ENCODE results near the gene CPA2.
A peak's percentile ranks its signal among the peaks of the same experiment; 100 is the strongest.

CPA2 gene

GRCh38 chr7:130337410-130337971, 70.8 kb downstream of the CPA2 start:
- no peak overlapping the region for H3K4me3 ChIP-seq (ENCODE audit: low read length in 2 of 2)
- peak overlapping the region; percentile 71 for H2BK5ac ChIP-seq (ENCODE audit: low read length)
- peak overlapping the region; percentile 66 for H2BK12ac ChIP-seq (ENCODE audit: low read length)
- no peak overlapping the region for H2AFZ ChIP-seq (ENCODE audit: low read length)
- H4K91ac ChIP-seq (ENCODE audit: low read depth, low read length, poor library complexity): no peak overlapping the region
- H4K8ac ChIP-seq (ENCODE audit: low read depth, low read length): no peak overlapping the region
- no peaks in the 10 kb centered on the region for H3K79me1 ChIP-seq (ENCODE audit: low read depth, low read length)
- H3K4ac ChIP-seq (ENCODE audit: low read length): no peak overlapping the region
- peak overlapping the region; percentile 95 for H2BK15ac ChIP-seq (ENCODE audit: low read length)
- no CpG with 5 or more reads among the region's 6 CpGs for WGBS, 2 donors (ENCODE audit: extremely low coverage in 2 of 2, insufficient read length in 2 of 2, insufficient replicate concordance in 1 of 2)
- peak overlapping the region; percentile 44 for H2BK120ac ChIP-seq (ENCODE audit: low read depth, low read length)
- H3K36me3 ChIP-seq (replicated peaks in 1 of 2; ENCODE audit: control insufficient read depth in 2 of 2, insufficient read depth in 2 of 2, low read length in 2 of 2): no peaks in the 10 kb centered on the region
- no peaks in the 10 kb centered on the region for H3K27me3 ChIP-seq (ENCODE audit: control insufficient read depth in 3 of 3, insufficient read depth in 3 of 3, low read depth in 1 of 3, low read length in 3 of 3)
- no peak overlapping the region for H3K27ac ChIP-seq (replicated peaks; ENCODE audit: low read length)
- H3K14ac ChIP-seq (ENCODE audit: low read length): peak overlapping the region; percentile 76
- H3K4me2 ChIP-seq (ENCODE audit: insufficient read depth, low read length, poor library complexity, severe bottlenecking): no peak overlapping the region
- peak overlapping the region; percentile 5 for H3K23ac ChIP-seq (ENCODE audit: low read depth, low read length, poor library complexity)
- H2AK5ac ChIP-seq (ENCODE audit: low read depth, low read length): peak overlapping the region; percentile 95
- DNase-seq (ENCODE audit: low spot score): no peak
- H3K9ac ChIP-seq (ENCODE audit: low read depth, low read length, poor library complexity): no peak overlapping the region
- H3K18ac ChIP-seq (ENCODE audit: low read length): peak overlapping the region; percentile 55
- H3K4me1 ChIP-seq (ENCODE audit: control insufficient read depth in 2 of 2, insufficient read depth in 1 of 2, low read depth in 1 of 2, low read length in 2 of 2): peaks cover 0 to 2% of the 10 kb centered on the region in 2 donors
- H3K9me3 ChIP-seq (replicated peaks in 1 of 2; ENCODE audit: control insufficient read depth in 2 of 2, insufficient read depth in 1 of 2, low read depth in 1 of 2, low read length in 2 of 2): no peaks in the 10 kb centered on the region

- H4K8ac ChIP-seq (ENCODE audit: low read depth, low read length): no peak overlapping the region
- H3K4me2 ChIP-seq (ENCODE audit: insufficient read depth, low read length, poor library complexity, severe bottlenecking): no peak overlapping the region
- no peaks in the 10 kb centered on the region for H3K79me1 ChIP-seq (ENCODE audit: low read depth, low read length)
- no peak overlapping the region for H2BK12ac ChIP-seq (ENCODE audit: low read length)
- H3K27me3 ChIP-seq (ENCODE audit: control insufficient read depth in 3 of 3, insufficient read depth in 3 of 3, low read depth in 1 of 3, low read length in 3 of 3): no peaks in the 10 kb centered on the region
- H2BK15ac ChIP-seq (ENCODE audit: low read length): no peak overlapping the region
- no peak overlapping the region for H3K4me3 ChIP-seq (ENCODE audit: low read length in 2 of 2)
- H3K18ac ChIP-seq (ENCODE audit: low read length): no peak overlapping the region
- H3K14ac ChIP-seq (ENCODE audit: low read length): no peak overlapping the region
- no CpG with 5 or more reads among the region's 3 CpGs for WGBS, 2 donors (ENCODE audit: extremely low coverage in 2 of 2, insufficient read length in 2 of 2, insufficient replicate concordance in 1 of 2)
- no peak overlapping the region for H3K27ac ChIP-seq (replicated peaks; ENCODE audit: low read length)
- H2AK5ac ChIP-seq (ENCODE audit: low read depth, low read length): peak overlapping the region; percentile 95
- no peak overlapping the region for H2AFZ ChIP-seq (ENCODE audit: low read length)
- H4K91ac ChIP-seq (ENCODE audit: low read depth, low read length, poor library complexity): no peak overlapping the region
- H3K23ac ChIP-seq (ENCODE audit: low read depth, low read length, poor library complexity): no peak overlapping the region
- no peak for DNase-seq (ENCODE audit: low spot score)
- H2BK5ac ChIP-seq (ENCODE audit: low read length): no peak overlapping the region
- no peaks in the 10 kb centered on the region for H3K36me3 ChIP-seq (replicated peaks in 1 of 2; ENCODE audit: control insufficient read depth in 2 of 2, insufficient read depth in 2 of 2, low read length in 2 of 2)
- H3K4me1 ChIP-seq (ENCODE audit: control insufficient read depth in 2 of 2, insufficient read depth in 1 of 2, low read depth in 1 of 2, low read length in 2 of 2): peaks cover 0 to 2% of the 10 kb centered on the region in 2 donors
- no peak overlapping the region for H2BK120ac ChIP-seq (ENCODE audit: low read depth, low read length)
- no peak overlapping the region for H3K4ac ChIP-seq (ENCODE audit: low read length)
- no peak overlapping the region for H3K9ac ChIP-seq (ENCODE audit: low read depth, low read length, poor library complexity)
- no peaks in the 10 kb centered on the region for H3K9me3 ChIP-seq (replicated peaks in 1 of 2; ENCODE audit: control insufficient read depth in 2 of 2, insufficient read depth in 1 of 2, low read depth in 1 of 2, low read length in 2 of 2)
These were observed 71.6 kb downstream of the CPA2 start for GRCh38 chr7:130338233-130338632.
